HL-60/S4 (cell line): ENCODE measurements around the gene SGCD.

Source experiments
- in situ Hi-C: fragments of 300-500 bp; cut with MboI; formaldehyde crosslinking; loops from 2 replicates; pipeline ENCODE4 v1.14.3; 2022; ENCODE audit warnings: low sequenced_read_pairs

Gene SGCD

DNA sequence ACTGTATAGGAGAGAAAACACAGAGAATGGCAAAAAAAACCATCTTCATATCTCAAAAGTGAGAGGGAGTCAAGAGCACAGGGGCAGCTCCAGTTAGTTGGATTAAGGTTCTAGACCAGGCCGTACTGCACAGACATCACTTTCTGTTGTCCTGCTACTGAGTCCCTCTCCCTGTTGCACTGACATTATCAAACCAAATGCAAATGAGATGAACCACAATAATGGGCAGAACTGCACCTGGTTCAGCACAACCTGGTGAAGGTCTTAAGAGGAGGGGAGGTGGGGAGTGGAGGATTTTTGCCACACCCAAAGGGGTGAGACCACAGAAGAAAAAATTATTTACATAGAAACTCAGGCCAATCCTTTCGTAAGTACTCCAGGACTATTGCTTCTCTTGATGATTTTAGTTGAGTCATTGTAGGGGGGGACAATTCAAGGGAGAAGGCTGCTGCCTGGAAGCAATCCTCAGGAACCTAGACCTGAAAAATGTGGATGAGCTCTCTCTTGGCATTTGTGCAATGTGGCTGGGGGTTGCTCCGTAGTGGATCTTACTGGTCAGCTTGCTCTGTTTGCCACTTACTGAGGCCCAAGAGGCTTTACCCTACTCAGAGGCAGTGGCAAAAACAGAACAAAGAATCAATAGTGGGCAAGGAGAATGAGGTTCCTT, 428.6 kb downstream of the SGCD start:
- in situ Hi-C loops, result no loop called here

DNA sequence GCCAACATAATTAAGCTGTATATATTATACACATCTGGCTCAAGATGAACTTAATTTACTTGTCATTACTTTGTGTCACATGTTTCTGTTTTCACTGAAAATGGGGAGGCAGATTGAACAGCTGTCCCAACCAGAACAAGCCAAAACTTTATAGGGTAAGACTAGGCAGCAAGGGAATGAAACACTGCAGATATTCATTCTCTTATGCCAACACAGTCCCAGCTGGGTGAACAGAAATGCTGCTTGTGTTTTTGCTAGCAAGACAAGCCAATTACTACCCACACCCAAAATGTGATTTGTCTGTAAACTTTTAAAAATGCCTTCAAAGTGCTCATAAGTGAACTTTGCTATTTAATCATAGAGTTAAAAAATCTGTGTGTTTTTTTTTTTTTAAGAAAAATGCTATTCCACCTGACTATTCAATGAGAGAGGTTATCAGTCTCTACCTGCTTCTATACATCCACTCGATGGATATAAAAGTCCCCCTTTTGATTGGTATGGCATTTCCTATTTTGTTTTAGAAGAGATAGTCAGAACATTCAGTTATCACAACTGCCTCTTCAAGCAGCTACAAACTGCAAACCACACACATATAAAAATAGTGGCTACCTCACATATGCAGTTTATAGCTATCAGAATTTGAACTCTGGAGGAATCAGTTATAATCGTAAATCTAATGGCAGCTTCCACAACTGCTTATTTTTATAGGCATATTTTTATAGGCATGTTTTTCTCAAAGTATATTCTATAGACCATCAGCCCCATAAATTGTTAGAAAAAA, 431.2 kb downstream of the SGCD start:
- in situ Hi-C loops, result no loop called here

DNA sequence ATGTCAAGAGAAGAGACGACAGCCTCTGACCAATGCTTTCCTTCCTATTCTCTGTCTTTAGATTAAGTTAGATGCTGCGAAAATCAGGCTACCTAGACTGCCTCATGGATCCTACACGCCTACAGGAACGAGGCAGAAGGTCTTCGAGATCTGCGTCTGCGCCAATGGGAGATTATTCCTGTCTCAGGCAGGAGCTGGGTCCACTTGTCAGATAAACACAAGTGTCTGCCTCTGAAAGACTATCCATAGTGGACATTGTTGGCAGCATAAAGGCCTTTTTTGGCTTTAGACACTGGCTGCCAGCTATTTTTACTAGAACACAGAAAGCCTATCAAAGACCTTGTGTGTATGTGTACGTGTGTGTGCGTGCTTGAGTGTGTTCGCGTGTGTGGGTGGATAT, 432.2 kb downstream of the SGCD start:
- in situ Hi-C loops, result no loop called here

DNA sequence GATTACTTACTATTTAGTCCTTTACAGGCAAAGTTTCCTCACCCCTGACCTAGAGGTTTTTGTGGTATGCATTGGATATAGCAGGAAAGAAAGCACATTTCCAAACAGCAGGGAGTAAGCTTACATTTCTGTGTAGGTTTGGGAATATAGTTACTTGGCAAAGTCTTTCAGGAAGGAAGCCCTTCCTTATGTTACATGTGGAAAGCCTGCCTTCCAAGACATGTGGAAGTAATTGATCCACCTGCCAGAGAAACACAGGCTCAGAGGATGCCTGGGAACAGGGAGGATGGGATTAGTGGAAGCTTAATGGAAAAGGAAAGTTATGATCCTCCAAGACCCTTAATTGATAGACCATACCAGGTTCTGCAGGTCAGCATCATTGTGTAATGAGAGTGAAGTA, 435.8 kb downstream of the SGCD start:
- in situ Hi-C loops, result no loop called here

DNA sequence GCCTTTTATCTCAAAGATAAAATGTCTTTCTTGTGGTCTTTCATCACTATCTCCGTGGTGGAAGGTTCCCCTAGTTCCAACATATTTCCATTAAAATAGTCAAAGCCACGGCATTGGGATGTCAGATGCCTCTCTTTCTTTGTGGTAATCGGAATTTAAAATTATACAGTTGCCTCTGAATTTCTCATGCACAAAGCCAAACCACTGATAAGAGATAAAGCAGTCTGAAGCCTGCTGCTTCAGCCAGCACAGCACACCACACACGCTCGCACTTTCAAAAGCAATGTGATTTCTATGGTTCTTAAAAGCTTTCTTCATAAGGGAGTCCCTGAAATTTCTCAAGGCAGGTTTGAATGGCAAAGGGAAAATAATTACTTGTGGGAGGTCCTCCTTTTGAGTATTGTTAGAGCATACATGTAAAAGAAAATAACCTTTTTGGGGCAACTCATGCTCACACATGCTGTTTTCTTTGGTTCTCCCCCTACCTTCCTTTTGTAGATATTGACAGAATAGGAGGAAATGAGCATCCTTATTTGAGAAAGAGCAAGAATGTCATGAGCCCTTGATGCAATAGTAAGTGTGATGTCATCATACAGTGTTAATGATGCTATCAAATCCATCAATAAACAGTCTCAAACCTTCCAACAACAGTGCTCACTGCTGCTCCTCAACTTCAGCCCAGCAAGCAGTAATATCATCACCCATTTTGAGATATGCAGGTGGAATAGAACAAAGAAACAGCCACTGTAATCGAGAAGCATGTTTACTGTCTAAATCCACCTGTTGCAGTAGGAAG, 437.4 kb downstream of the SGCD start:
- in situ Hi-C loops, result no loop called here

DNA sequence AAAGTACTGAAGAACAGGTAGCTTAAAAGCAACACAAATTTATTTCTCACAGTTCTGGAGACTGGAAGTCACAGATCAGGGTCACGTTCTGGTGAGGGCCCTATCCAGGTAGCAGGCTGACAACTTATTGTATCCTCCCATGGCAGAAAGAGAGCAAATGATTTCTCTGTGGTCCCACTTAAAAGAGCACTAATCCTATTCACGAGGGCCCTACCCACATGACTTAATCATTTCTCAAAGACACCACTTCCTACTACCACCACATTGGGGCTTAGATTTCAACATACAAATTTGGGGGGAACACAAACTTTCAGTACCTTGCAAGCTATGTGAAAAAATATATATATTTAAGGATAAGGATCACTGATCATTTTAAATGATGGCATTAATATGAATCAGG, 447.3 kb downstream of the SGCD start:
- in situ Hi-C loops, result no loop called here

DNA sequence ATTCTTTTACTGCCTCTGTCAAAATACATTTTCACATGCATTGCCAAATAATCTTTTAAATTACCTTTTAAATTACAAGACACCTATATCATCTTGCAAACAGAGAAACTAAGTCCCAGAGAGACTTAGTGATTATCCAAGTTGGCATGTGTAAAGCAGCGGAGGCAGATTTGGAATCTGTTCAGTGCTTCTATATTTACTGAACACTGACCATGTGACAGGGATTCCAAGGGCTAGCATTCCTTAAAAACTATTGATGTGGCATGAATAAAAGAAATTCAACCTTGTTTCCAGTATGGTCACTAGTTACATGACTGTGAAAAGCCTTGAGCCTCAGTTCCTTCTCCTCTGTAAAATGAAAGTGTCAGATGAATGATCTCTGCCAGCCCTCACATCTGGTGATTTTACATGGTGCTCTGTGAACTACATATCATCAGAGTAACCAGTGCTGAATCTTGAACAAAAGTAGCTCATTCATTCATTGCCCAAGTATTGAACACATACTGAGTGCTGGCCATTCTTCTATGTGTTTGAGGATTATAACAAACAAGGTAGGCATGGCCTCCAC, 451.3 kb downstream of the SGCD start:
- in situ Hi-C loops, result no loop called here

DNA sequence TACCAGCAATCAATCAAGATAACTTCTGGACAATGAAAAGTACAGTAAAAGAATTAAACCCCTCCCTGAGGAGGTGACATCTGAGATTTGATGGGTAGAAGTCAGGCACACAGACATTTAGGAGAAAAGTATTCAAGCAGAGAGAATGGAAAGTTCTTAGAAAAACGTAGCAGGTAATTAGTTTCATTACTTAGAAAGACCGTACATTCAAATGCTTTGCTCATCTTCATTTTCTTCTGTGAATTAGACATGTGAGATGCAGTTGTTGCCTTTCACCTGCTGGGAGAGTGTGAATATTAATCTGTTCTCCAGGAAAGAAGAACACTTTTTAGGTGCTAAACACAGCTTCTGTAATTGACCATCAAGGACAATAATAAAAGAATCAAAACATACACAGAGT, 451.8 kb downstream of the SGCD start:
- in situ Hi-C loops, result no loop called here

DNA sequence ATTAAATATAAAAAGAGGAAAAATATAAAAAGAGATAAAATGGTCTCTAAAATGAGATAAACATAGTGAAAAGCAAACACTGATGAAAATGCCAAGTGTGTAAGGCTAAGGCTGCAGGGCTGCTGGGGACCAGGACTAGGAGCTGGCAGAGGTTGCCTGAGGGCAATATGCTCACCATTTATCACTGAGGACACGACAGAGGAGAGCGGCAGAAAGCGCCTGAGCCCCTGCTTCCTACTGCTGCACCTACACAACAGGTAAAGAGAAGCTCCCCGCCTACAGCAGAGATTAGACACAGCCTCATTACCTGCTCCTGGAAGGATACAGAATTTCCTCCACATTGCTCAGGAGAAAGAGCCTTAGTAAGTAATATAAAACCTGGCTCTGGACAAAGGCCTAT, 452.5 kb downstream of the SGCD start:
- in situ Hi-C loops, result no loop called here

DNA sequence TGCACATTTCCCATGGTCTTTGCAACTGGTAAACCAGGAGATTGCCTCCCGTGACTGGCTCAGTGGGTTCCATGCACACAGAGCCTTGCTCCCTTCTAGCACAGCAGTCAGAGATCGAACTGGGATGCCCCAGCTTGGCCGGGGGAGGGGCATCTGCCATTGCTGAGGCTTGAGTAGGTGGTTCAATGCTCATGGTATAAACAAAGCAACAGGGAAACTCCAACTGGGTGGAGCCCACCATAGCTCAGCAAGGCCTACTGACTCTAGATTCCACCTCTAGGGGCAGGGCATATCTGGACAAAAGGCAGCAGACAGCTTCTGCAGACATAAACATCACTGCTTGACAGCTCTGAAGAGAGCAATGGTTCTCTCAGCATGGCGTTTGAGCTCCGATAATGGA, 456.1 kb downstream of the SGCD start:
- in situ Hi-C loops, result no loop called here

DNA sequence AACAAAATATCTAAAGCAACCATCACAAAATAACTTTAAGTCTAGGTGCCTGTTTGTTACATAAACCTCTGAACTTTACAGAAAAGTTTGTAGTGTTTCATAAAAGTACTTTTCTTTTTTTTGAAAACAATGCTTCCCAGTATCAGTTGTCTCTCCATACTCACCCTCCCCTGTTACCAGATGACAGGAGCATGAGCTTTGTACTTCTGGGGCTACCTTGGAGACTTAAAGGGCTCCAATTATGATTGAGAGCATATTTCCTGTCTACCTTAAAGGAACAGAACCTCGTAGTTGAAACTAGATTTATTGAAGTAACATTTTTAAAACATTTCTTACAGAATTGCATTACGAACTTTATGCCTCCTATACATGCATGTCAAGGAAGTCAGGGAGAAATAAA, 467.7 kb downstream of the SGCD start:
- in situ Hi-C loops, result no loop called here

DNA sequence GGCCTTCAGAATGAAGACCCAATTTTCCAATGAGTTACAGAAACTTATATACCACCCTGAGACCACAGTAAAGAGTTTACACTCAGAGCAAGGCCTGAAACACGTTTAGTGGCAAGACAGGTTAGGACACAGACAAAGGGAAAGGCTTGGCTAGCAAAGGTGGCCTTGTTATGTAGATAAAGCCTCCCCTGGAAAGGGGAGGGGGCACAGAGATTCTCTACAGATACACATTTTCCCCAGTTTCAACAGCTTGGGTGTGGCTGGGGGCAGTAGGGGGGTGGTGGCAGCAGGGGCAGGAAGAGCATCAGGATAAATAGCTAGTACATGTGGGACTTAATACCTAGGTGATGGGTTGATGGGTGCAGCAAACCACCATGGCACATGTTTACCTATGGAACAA, 471.2 kb downstream of the SGCD start:
- in situ Hi-C loops, result no loop called here

DNA sequence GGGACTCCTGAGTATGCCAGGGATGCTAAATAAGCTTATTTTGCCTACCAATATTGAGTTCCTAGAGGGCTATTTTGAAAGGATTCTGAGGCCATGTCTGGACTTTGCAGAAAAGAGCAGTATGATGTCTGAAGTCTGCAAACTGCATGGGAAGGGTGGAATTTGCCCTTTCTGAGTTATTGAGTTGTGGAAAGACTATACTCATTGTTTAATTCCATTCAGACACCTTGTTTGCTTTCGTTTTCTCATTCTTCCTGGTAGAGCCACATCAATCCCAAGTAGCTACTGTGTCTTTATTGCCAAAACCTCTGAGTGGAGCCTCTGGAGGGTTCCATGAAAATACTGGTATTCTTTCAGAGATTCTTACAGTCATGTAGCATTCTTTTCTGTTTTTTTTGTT, 472.2 kb downstream of the SGCD start:
- in situ Hi-C loops, result no loop called here

DNA sequence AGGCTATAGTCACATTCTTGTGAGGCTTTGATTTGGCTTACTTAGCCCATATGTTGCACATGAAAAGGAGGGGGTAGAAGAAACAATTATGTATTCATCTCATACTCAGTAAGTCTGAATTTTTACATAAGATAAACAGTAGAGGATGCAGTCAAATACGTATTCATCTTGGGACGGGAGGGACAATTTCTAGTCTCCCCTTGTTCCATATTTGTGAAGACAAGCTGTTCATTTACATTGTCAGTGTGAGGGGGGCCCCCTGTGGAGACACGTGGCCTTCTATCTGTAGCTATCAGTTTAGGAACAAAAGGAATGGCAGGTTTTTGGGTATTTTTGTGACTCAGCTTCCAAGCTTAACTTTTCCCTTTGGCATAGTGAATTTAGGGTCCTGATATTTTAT, 474.0 kb downstream of the SGCD start:
- in situ Hi-C loops, result no loop called here

DNA sequence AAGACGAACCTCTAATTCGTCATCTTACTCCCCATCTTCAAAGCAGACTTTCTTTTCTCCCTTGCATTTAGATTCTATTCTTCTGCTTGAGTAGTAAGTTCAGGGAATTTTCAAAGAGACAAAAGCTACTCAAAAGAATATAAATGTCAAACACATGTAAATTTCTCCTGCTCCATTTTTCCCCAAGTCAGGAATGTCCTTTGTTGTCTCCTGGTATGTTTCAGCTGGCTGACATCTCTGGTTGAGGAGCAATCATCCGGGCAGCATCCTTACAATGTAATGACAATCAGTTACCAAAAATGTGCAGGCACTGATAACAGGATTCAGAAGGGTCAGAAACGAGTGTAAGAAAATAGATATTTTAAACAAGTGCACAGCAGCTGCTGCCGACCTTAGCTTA, 475.5 kb downstream of the SGCD start:
- in situ Hi-C loops, result no loop called here

DNA sequence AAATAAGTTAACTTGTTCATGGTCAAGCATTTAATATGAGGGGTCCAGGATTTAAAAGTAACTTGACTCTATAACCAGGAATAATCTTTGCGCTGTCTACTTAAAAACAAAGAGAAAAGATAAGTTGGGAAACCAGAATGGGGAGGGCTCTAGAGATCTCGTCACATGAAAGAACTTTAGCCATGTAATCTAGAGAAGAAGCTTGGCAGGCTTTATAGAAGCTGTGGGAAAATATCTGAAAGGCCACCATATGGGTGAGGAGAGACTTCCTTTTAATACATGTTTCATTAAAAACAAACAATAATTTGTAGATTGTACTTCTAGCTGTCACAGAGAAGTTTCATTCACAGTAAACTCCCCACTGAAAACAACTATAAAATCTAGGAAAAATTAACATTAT, 476.4 kb downstream of the SGCD start:
- in situ Hi-C loops, result no loop called here

DNA sequence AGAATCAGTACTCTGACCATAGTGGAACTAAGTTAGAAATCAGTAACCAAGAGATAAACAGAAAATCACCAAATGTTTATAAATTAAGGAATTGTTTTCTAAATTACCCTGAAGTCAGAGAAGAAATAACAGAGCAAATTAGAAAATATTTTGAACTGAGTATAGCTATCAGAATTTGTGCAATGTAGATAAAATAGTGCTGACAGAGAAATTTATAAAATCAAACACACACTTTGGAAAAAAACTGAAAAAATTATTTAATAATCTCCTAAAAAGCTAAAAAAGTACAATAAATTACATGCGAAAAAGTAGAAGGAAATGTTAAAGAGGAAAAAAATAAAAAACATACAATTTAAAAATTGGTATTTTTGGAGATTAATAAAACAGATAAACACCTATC, 486.0 kb downstream of the SGCD start:
- in situ Hi-C loops, result no loop called here

DNA sequence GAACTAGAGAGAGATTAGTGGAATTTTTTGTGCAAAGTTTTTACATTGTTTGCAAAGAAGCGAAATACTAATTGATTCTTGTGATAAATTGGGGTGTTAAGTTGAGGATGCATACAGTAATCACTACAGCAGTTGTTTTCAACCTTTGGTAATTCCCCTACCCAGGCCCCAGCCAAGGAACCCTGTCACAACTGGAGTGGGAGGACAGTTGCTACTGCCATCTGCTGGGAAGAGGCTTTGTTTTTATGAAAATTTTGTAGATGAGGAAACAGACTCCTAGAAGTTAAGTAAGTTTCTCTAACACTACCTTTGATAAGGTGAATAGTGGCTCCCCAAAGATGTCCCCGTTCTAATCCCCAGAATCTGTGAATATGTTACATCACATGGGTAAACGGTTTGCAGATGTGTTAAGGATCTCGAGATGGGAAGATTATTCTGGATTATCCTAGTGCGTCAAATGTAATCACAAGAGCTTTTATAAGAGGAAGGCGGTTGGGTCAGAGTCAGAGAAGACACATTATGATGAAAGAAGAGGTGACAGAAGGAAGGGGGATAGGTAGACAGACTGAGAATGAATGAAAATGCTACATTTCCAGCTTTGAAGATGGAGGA, 489.1 kb downstream of the SGCD start:
- in situ Hi-C loops, result no loop called here
